ENCODE measurements around the gene LACTB.

Gene LACTB

GRCh38 chr15:63122002-63122875, 578 bp downstream of the LACTB start:
- H3K36me3 Mint-ChIP-seq = peaks cover 18% of the 10 kb centered on the region
- peak overlapping the region; percentile 88 for H3K27ac Mint-ChIP-seq
- H3K4me1 Mint-ChIP-seq = peaks cover 17% of the 10 kb centered on the region
- DNase-seq = peak; percentile 90
- H3K27me3 Mint-ChIP-seq = no peaks in the 10 kb centered on the region
- peak overlapping the region; percentile 73 for H3K4me3 Mint-ChIP-seq
- CTCF ChIA-PET = no interaction called here
- peaks cover 20% of the 10 kb centered on the region for H3K9me3 Mint-ChIP-seq

DNA sequence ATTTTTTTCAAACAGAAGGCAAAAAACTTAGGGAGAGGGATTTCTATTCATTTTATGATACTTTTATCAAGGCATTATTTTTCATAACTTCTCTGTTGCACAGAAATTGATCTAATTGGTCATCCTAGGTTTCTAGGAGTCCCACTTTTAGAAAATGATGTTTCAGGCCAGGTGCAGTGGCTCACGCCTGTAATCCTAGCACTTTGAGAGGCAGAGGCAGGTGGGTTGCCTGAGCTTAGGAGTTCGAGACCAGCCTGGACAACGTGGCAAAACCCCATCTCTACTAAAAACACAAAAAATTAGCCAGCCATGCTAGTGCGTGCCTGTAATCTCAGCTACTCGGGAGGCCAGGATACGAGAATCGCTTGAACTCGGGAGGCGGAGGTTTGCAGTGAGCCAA, 2.8 kb downstream of the LACTB start:
- H3K27ac Mint-ChIP-seq = no peak overlapping the region
- no peak overlapping the region for H3K4me3 Mint-ChIP-seq
- H3K36me3 Mint-ChIP-seq = peaks cover 27% of the 10 kb centered on the region
- H3K4me1 Mint-ChIP-seq = peaks cover 17% of the 10 kb centered on the region
- H3K27me3 Mint-ChIP-seq = no peaks in the 10 kb centered on the region
- peaks cover 14% of the 10 kb centered on the region for H3K9me3 Mint-ChIP-seq
- CTCF ChIA-PET = interaction anchor here (0.6 kb wide), 1 partner anchor 148 kb away, joined by 3 read pairs; no protein-coding TSS in a partner anchor
- no peak for DNase-seq

GRCh38 chr15:63126726-63127125, 5.1 kb downstream of the LACTB start:
- Mint-ChIP-seq H3K4me1 (peaks cover 11% of the 10 kb centered on the region), H3K9me3 (no peaks in the 10 kb centered on the region), H3K27me3 (no peaks in the 10 kb centered on the region), H3K4me3 (no peak overlapping the region), H3K36me3 (peaks cover 27% of the 10 kb centered on the region), H3K27ac (no peak overlapping the region)
- no peak for DNase-seq
- CTCF ChIA-PET = no interaction called here

DNA sequence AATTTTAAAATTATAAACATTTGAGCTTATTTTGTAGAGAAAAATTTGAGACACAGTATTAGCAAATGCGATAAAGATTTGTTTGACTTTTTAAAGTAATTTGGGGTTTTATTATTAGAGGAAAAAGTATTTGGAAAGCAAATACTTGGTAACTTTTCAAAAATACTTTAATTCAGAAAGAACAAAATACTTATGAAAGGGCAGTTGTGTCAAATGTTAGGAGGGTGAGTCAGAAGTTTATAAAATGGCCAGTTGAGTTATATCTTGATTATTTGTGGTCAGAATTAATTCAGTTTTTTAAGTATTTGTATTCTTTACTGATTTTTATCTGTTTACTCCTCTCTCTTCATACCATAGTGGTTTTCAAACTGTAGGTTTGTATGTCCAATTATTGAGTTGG, 12.1 kb downstream of the LACTB start:
- DNase-seq = no peak
- H3K27me3 Mint-ChIP-seq = no peaks in the 10 kb centered on the region
- H3K9me3 Mint-ChIP-seq = no peaks in the 10 kb centered on the region
- H3K36me3 Mint-ChIP-seq = peaks cover 20% of the 10 kb centered on the region
- CTCF ChIA-PET = interaction anchor here (1.3 kb wide), 1 partner anchor 155 kb away, joined by 3 read pairs; no protein-coding TSS in a partner anchor
- H3K4me1 Mint-ChIP-seq = peaks cover 5% of the 10 kb centered on the region
- H3K4me3 Mint-ChIP-seq = no peak overlapping the region
- no peak overlapping the region for H3K27ac Mint-ChIP-seq

DNA sequence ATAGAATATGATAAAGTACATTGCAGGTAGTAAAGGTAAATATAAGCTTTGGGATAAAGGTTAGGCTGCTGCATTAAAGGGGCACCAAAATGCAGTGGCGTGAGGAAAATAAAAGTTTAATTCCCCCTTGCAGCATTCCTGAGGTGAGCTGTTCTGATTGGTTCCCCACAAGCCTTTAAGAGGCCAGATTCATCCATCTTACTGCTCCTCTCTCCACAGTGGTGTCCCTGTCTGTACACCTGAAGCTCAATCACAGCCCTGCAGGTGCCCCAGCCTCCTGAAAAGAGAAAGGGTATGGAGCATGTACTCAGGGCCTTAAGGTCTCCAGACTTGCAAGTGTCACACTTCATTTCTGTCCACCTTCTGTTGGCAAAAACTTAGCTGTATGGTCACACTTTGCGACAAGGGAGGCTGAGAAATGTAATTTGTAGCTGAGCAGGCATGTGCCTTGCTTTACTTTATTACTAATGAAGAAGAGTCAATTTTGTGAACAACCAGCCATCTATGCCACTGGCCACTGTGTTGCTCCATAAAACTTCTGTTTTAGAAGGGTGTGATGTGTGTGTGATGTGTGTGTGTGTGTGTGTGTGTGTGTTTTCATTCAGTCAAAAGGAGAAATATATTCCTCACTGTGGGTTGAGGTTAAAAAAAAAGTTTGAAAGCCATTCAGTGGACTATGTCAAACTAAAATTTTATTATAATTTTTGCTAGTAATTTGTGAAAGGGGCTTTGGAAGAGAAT, 12.8 kb downstream of the LACTB start:
- H3K36me3 Mint-ChIP-seq = peaks cover 17% of the 10 kb centered on the region
- H3K27me3 Mint-ChIP-seq = no peaks in the 10 kb centered on the region
- CTCF ChIA-PET = no interaction called here
- no peak for DNase-seq
- H3K4me1 Mint-ChIP-seq = peaks cover 5% of the 10 kb centered on the region
- H3K4me3 Mint-ChIP-seq = no peak overlapping the region
- H3K9me3 Mint-ChIP-seq = no peaks in the 10 kb centered on the region
- H3K27ac Mint-ChIP-seq = no peak overlapping the region

GRCh38 chr15:63135281-63135680, 13.6 kb downstream of the LACTB start:
- no peak overlapping the region for H3K4me3 Mint-ChIP-seq
- H3K36me3 Mint-ChIP-seq = peaks cover 15% of the 10 kb centered on the region
- no peaks in the 10 kb centered on the region for H3K9me3 Mint-ChIP-seq
- H3K4me1 Mint-ChIP-seq = peaks cover 5% of the 10 kb centered on the region
- H3K27ac Mint-ChIP-seq = no peak overlapping the region
- CTCF ChIA-PET = no interaction called here
- no peaks in the 10 kb centered on the region for H3K27me3 Mint-ChIP-seq
- no peak for DNase-seq

- Mint-ChIP-seq H3K36me3 (peaks cover 13% of the 10 kb centered on the region), H3K4me1 (peaks cover 5% of the 10 kb centered on the region), H3K4me3 (no peak overlapping the region), H3K9me3 (no peaks in the 10 kb centered on the region), H3K27me3 (no peaks in the 10 kb centered on the region), H3K27ac (no peak overlapping the region)
- CTCF ChIA-PET = no interaction called here
- no peak for DNase-seq
Observed at GRCh38 chr15:63135804-63136203, 14.1 kb downstream of the LACTB start.

DNA sequence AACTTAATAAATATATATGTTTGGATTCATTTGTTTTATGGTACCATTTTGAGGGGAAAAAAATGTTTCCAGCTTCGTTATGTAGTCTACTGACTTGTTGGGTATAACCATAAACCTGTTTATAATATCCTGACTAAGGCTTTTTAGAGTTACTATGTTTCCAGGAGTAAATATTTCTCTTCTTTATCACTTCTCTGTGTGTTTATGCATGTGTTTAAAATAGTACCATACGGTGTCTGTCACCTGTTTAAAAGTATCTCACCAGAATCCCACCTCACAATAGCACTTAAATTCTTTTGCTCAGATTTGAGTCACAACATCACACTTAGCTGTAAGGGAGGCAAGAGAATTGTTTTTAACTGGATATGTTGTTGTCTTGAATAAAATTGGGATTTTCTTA, 15.1 kb downstream of the LACTB start:
- Mint-ChIP-seq H3K27me3 (no peaks in the 10 kb centered on the region), H3K9me3 (no peaks in the 10 kb centered on the region), H3K27ac (no peak overlapping the region), H3K36me3 (peaks cover 18% of the 10 kb centered on the region), H3K4me3 (no peak overlapping the region), H3K4me1 (peaks cover 5% of the 10 kb centered on the region)
- no peak for DNase-seq
- CTCF ChIA-PET = no interaction called here

DNA sequence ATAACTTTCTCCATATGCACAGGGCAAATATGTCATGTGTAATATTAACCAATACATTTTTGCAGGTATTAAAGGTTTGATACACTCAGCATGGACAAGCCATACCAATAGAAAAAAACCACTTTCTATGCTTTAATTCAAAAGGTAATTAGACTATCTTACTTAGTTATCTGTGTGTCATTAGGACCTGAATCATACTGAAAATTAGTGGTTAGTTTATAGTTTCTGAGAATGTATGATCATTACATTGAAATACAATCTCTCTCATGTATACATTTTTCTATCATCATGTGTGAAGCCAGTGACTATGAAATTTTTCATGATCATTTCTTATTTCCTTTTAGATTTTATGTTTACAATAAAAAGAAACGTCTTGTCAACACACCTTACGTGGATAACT, 19.3 kb downstream of the LACTB start:
- no peak for DNase-seq
- H3K27ac Mint-ChIP-seq = no peak overlapping the region
- H3K4me3 Mint-ChIP-seq = no peak overlapping the region
- H3K4me1 Mint-ChIP-seq = peaks cover 2% of the 10 kb centered on the region
- CTCF ChIA-PET = no interaction called here
- H3K9me3 Mint-ChIP-seq = no peaks in the 10 kb centered on the region
- peaks cover 34% of the 10 kb centered on the region for H3K36me3 Mint-ChIP-seq
- no peaks in the 10 kb centered on the region for H3K27me3 Mint-ChIP-seq

DNA sequence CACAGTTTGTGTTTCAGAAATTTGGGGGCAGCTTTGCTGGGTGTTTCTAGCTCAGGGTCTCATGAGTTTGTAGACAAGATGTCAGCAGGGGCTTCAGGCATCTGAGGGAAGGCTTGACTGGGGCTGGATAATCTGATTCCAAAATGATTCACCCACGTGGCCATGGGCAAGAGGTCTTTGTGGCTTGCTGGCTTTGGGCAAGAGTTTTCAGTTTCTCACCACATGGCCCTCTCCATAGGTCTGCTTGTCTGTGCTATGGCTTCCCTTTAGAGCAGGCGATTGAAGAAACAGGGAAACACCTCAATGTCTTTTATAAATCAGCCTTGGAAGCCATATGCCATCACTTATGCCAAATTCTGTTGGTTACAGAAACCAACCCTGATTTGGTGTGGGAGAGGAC, 23.8 kb downstream of the LACTB start:
- Mint-ChIP-seq H3K27ac (peak overlapping the region; percentile 26), H3K27me3 (no peaks in the 10 kb centered on the region), H3K9me3 (no peaks in the 10 kb centered on the region), H3K4me1 (peaks cover 6% of the 10 kb centered on the region), H3K4me3 (no peak overlapping the region), H3K36me3 (peaks cover 54% of the 10 kb centered on the region)
- DNase-seq = no peak
- CTCF ChIA-PET = no interaction called here

- H3K4me3 Mint-ChIP-seq = no peak overlapping the region
- no peaks in the 10 kb centered on the region for H3K9me3 Mint-ChIP-seq
- DNase-seq = no peak
- H3K27me3 Mint-ChIP-seq = no peaks in the 10 kb centered on the region
- CTCF ChIA-PET = interaction anchor here (0.8 kb wide), 1 partner anchor 8 kb away, joined by 3 read pairs; no protein-coding TSS in a partner anchor
- H3K27ac Mint-ChIP-seq = no peak overlapping the region
- peaks cover 54% of the 10 kb centered on the region for H3K36me3 Mint-ChIP-seq
- peaks cover 9% of the 10 kb centered on the region for H3K4me1 Mint-ChIP-seq
Observed at GRCh38 chr15:63146684-63147083, 25.0 kb downstream of the LACTB start.

GRCh38 chr15:63151665-63152064, 30.0 kb downstream of the LACTB start:
- no peak overlapping the region for H3K4me3 Mint-ChIP-seq
- no peak overlapping the region for H3K27ac Mint-ChIP-seq
- H3K4me1 Mint-ChIP-seq = peaks cover 31% of the 10 kb centered on the region
- DNase-seq = no peak
- CTCF ChIA-PET = no interaction called here
- H3K27me3 Mint-ChIP-seq = no peaks in the 10 kb centered on the region
- peaks cover 58% of the 10 kb centered on the region for H3K36me3 Mint-ChIP-seq
- no peaks in the 10 kb centered on the region for H3K9me3 Mint-ChIP-seq

DNA sequence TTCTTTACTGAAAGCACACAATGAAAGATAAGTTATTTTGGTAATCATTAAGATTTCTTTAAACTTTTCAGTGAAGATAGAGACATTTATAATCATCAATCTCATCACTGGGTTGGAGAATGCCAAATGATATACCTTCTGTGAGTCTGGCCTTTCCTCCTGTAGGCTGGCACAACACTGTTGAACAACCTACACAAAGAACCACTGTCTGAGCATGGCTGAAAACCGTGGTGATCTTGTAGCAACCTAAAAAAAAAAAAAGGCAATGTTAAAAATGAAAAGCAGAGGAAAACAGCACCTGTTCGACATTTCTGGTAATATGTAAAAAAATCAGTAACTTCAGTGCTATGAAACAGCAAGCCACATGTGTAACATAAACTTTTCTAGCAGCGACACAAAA, 33.8 kb downstream of the LACTB start:
- H3K27me3 Mint-ChIP-seq = no peaks in the 10 kb centered on the region
- no peak for DNase-seq
- peak overlapping the region; percentile 67 for H3K27ac Mint-ChIP-seq
- H3K9me3 Mint-ChIP-seq = no peaks in the 10 kb centered on the region
- H3K4me1 Mint-ChIP-seq = peaks cover 32% of the 10 kb centered on the region
- CTCF ChIA-PET = no interaction called here
- peak overlapping the region; percentile 93 for H3K4me3 Mint-ChIP-seq
- H3K36me3 Mint-ChIP-seq = peaks cover 39% of the 10 kb centered on the region

DNA sequence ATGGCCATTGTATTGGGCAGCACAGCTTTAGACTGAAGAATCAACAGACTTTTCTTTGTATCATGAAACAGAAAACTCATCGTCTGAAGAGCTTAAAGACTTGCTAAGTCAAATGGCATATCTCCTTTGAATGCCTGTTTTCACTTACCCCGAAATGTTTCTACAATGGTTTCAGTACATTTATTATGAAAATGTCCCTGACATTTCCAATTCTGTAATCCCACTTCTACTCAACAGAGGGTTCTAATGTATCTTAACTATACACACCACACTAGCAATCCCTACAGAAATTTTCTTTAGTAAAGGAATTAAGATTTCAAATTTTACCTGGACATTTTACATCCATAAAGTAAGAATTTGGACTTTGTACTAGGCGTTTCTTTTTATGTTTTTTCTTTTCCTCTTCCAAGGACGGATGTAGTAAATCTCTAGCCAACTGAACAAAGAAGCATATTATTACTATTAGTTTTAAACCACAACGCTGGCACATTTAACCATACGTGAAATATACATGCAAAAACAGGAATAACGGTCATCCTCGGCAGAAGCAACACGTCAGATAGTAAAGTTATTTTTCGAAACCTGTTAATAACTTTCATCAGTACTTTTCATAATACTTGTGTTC, 34.5 kb downstream of the LACTB start:
- CTCF ChIA-PET = interaction anchor here (1.5 kb wide), 1 partner anchor 108 kb away, joined by 3 read pairs; no protein-coding TSS in a partner anchor
- H3K9me3 Mint-ChIP-seq = no peaks in the 10 kb centered on the region
- H3K27me3 Mint-ChIP-seq = no peaks in the 10 kb centered on the region
- peak overlapping the region; percentile 93 for H3K4me3 Mint-ChIP-seq
- H3K27ac Mint-ChIP-seq = peak overlapping the region; percentile 95
- peaks cover 37% of the 10 kb centered on the region for H3K36me3 Mint-ChIP-seq
- peaks cover 32% of the 10 kb centered on the region for H3K4me1 Mint-ChIP-seq
- no peak for DNase-seq
